ENCODE measurements around the gene LIAS. TPM values are rescaled to one million over a fixed set of nuclear protein-coding genes. Genes with fewer than 3 reads are reported as not detected.

The LIAS gene
- total and polyA plus RNA-seq, 2 of the 13 experiments (the other 11 are each of a cell fraction or from before 2014, with no cell fraction given), result 16.0 to 16.6 TPM

DNA sequence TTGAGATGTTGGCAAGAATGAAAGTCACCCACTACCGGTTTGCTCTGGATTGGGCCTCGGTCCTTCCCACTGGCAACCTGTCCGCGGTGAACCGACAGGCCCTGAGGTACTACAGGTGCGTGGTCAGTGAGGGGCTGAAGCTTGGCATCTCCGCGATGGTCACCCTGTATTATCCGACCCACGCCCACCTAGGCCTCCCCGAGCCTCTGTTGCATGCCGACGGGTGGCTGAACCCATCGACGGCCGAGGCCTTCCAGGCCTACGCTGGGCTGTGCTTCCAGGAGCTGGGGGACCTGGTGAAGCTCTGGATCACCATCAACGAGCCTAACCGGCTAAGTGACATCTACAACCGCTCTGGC lies 12.4 kb upstream of the LIAS start:
- Histone ChIP-seq H3K9me3 (ENCODE audit: low read length) (no peaks in the 10 kb centered on the region), H3K4me3 (replicated peaks in 1 of 3; ENCODE audit: insufficient read depth in 1 of 3, low read depth in 2 of 3, low read length in 3 of 3) (no peak overlapping the region), H3K27me3 (ENCODE audit: control insufficient read depth in 1 of 2, insufficient read depth in 2 of 2, low read length in 2 of 2) (no peaks in the 10 kb centered on the region), H3K4me1 (ENCODE audit: insufficient read depth, low read length) (peaks cover 25% of the 10 kb centered on the region), H3K27ac (ENCODE audit: extremely low read length, insufficient read depth, low read length) (no peak overlapping the region), H3K9ac (ENCODE audit: insufficient read depth, low read depth, low read length) (no peak overlapping the region), H4K20me1 (ENCODE audit: insufficient read depth, low read length) (peaks cover 5% of the 10 kb centered on the region; the same call in 1 of the 2 replicates), H2AFZ (ENCODE audit: low read length) (no peak overlapping the region), H3K79me2 (ENCODE audit: insufficient read depth, low read length) (no peaks in the 10 kb centered on the region), H3K4me2 (ENCODE audit: low read depth, low read length) (no peak overlapping the region), H3K36me3 (replicated peaks in 1 of 2; ENCODE audit: control insufficient read depth in 1 of 2, insufficient read depth in 2 of 2, low read length in 2 of 2) (peaks cover 3 to 33% of the 10 kb centered on the region in 2 experiments; a peak in 3 of 5 replicates)
- FAIRE-seq (no peak), ATAC-seq (peak; percentile 39), DNase-seq (ENCODE audit: low spot score) (no peak)
- no TSS peak for BruUV-seq (replicated peaks)
- 98% methylated on average over 13 of the region's 20 CpGs for WGBS (ENCODE audit: low lambda C conversion rate)
- intact Hi-C loops (cut with micrococcal nuclease; ENCODE audit: unreplicated experiment), result no loop called here
- in situ Hi-C loops (cut with HindIII; ENCODE audit: extremely low pct_ligation_motif_present, low pct_unique_long_range_greater_than_20kb), result no loop called here
- CTCF ChIA-PET (ENCODE audit: low intra/inter-chr PET ratio, low total read pairs), result no interaction called here
- POLR2A ChIA-PET, result interaction anchor here (0.9 to 1.5 kb wide), 3 partner anchors 17 to 80 kb away, joined by 3 to 5 read pairs (median 4); partner anchors contain the start of genes KLB and RFC1
- TF ChIP-seq ZFX (CRISPR knock-in tag; IDR thresholded peaks at IDR 0.05; ENCODE audit: low read depth) (0 out of 2 replicates have a peak, but pooled peaks have one; percentile 12), ZNF652 (CRISPR knock-in tag; IDR thresholded peaks at IDR 0.05; ENCODE audit: borderline replicate concordance, low read depth) (no peak)

DNA sequence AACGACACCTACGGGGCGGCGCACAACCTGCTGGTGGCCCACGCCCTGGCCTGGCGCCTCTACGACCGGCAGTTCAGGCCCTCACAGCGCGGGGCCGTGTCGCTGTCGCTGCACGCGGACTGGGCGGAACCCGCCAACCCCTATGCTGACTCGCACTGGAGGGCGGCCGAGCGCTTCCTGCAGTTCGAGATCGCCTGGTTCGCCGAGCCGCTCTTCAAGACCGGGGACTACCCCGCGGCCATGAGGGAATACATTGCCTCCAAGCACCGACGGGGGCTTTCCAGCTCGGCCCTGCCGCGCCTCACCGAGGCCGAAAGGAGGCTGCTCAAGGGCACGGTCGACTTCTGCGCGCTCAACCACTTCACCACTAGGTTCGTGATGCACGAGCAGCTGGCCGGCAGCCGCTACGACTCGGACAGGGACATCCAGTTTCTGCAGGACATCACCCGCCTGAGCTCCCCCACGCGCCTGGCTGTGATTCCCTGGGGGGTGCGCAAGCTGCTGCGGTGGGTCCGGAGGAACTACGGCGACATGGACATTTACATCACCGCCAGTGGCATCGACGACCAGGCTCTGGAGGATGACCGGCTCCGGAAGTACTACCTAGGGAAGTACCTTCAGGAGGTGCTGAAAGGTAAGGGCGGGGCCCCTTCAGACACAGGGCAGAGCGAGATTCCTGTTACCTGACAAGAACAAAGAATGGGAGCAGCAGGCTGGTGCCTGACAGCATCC lies 11.8 kb upstream of the LIAS start:
- Histone ChIP-seq H3K9ac (ENCODE audit: insufficient read depth, low read depth, low read length) (no peak overlapping the region), H3K4me1 (ENCODE audit: insufficient read depth, low read length) (peaks cover 30% of the 10 kb centered on the region), H3K9me3 (ENCODE audit: low read length) (no peaks in the 10 kb centered on the region), H2AFZ (ENCODE audit: low read length) (no peak overlapping the region), H3K36me3 (replicated peaks in 1 of 2; ENCODE audit: control insufficient read depth in 1 of 2, insufficient read depth in 2 of 2, low read length in 2 of 2) (peaks cover 5 to 34% of the 10 kb centered on the region in 2 experiments; a peak in 3 of 5 replicates), H3K4me3 (replicated peaks in 1 of 3; ENCODE audit: insufficient read depth in 1 of 3, low read depth in 2 of 3, low read length in 3 of 3) (no peak overlapping the region), H3K4me2 (ENCODE audit: low read depth, low read length) (no peak overlapping the region), H4K20me1 (ENCODE audit: insufficient read depth, low read length) (peaks cover 5% of the 10 kb centered on the region; the same call in 1 of the 2 replicates), H3K79me2 (ENCODE audit: insufficient read depth, low read length) (no peaks in the 10 kb centered on the region), H3K27ac (ENCODE audit: extremely low read length, insufficient read depth, low read length) (no peak overlapping the region), H3K27me3 (ENCODE audit: control insufficient read depth in 1 of 2, insufficient read depth in 2 of 2, low read length in 2 of 2) (no peaks in the 10 kb centered on the region)
- intact Hi-C loops (cut with micrococcal nuclease; ENCODE audit: unreplicated experiment) (no loop called here), in situ Hi-C loops (cut with HindIII; ENCODE audit: extremely low pct_ligation_motif_present, low pct_unique_long_range_greater_than_20kb) (no loop called here)
- 98% methylated on average over 32 of the region's 61 CpGs for WGBS (ENCODE audit: low lambda C conversion rate)
- ChIA-PET POLR2A (interaction anchor here (0.9 to 2.0 kb wide), 3 partner anchors 18 to 80 kb away, joined by 3 to 6 read pairs (median 4); partner anchors contain the start of genes KLB and RFC1), CTCF (ENCODE audit: low intra/inter-chr PET ratio, low total read pairs) (no interaction called here)
- no TSS peak for BruUV-seq (replicated peaks)
- FAIRE-seq (no peak), ATAC-seq (peak; percentile 28), DNase-seq (ENCODE audit: low spot score) (no peak)
- TF ChIP-seq, protein P1, sequence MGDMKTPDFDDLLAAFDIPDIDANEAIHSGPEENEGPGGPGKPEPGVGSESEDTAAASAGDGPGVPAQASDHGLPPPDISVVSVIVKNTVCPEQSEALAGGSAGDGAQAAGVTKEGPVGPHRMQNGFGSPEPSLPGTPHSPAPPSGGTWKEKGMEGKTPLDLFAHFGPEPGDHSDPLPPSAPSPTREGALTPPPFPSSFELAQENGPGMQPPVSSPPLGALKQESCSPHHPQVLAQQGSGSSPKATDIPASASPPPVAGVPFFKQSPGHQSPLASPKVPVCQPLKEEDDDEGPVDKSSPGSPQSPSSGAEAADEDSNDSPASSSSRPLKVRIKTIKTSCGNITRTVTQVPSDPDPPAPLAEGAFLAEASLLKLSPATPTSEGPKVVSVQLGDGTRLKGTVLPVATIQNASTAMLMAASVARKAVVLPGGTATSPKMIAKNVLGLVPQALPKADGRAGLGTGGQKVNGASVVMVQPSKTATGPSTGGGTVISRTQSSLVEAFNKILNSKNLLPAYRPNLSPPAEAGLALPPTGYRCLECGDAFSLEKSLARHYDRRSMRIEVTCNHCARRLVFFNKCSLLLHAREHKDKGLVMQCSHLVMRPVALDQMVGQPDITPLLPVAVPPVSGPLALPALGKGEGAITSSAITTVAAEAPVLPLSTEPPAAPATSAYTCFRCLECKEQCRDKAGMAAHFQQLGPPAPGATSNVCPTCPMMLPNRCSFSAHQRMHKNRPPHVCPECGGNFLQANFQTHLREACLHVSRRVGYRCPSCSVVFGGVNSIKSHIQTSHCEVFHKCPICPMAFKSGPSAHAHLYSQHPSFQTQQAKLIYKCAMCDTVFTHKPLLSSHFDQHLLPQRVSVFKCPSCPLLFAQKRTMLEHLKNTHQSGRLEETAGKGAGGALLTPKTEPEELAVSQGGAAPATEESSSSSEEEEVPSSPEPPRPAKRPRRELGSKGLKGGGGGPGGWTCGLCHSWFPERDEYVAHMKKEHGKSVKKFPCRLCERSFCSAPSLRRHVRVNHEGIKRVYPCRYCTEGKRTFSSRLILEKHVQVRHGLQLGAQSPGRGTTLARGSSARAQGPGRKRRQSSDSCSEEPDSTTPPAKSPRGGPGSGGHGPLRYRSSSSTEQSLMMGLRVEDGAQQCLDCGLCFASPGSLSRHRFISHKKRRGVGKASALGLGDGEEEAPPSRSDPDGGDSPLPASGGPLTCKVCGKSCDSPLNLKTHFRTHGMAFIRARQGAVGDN (CRISPR knock-in tag; IDR thresholded peaks at IDR 0.05), result peak; percentile 45; the same call in 1 of the 2 replicates
- TF ChIP-seq ZNF772 (CRISPR knock-in tag; IDR thresholded peaks at IDR 0.05) (no peak), ZGPAT (CRISPR knock-in tag; IDR thresholded peaks at IDR 0.05) (no peak), NR0B2 (CRISPR knock-in tag; IDR thresholded peaks at IDR 0.05) (0 out of 2 replicates have a peak, but pooled peaks have one; percentile 16), NCOA5 (CRISPR knock-in tag; IDR thresholded peaks at IDR 0.05) (no peak), TP53 (CRISPR knock-in tag; conservative IDR thresholded peaks at IDR 0.05) (no peak), BORCS8-MEF2B (CRISPR knock-in tag; IDR thresholded peaks at IDR 0.05) (0 out of 2 replicates have a peak, but pooled peaks have one; percentile 35), ZNF713 (CRISPR knock-in tag; IDR thresholded peaks at IDR 0.05) (no peak), RBM22 (optimal IDR thresholded peaks at IDR 0.05; ENCODE audit: low read length) (peak; percentile 14)

Measured in HepG2 (cell line).